Skeletal muscle satellite cell (primary cell): Measurements from ENCODE around the gene TPM1.

Experiments
- H3K27me3 ChIP-seq: 2 replicates; pipeline ENCODE4 v1.7.0; 2013; ENCODE audit warnings: low read length; ENCODE audit not compliant: control insufficient read depth, insufficient read depth
- H3K36me3 ChIP-seq: 2 replicates; pipeline ENCODE4 v1.7.0; 2013; ENCODE audit warnings: mild to moderate bottlenecking, control low read depth, low read length; ENCODE audit not compliant: insufficient read depth
- H3K4me1 ChIP-seq: 2 replicates; pipeline ENCODE4 v1.7.0; 2013; ENCODE audit warnings: low read length; ENCODE audit not compliant: control insufficient read depth, insufficient read depth
- H3K4me2 ChIP-seq: 2 replicates; pipeline ENCODE4 v1.7.0; 2013; ENCODE audit warnings: mild to moderate bottlenecking, low read length
- H3K4me3 ChIP-seq: 2 replicates; pipeline ENCODE4 v1.7.0; 2013; ENCODE audit warnings: low read length
- H3K9ac ChIP-seq: 2 replicates; pipeline ENCODE4 v1.7.0; 2013; ENCODE audit warnings: mild to moderate bottlenecking, low read depth, low read length, moderate library complexity
- H3K9me3 ChIP-seq: replicated peaks from 2 replicates; pipeline ENCODE4 v1.7.0; 2013; ENCODE audit warnings: mild to moderate bottlenecking, control low read depth, low read length

Gene TPM1

DNA sequence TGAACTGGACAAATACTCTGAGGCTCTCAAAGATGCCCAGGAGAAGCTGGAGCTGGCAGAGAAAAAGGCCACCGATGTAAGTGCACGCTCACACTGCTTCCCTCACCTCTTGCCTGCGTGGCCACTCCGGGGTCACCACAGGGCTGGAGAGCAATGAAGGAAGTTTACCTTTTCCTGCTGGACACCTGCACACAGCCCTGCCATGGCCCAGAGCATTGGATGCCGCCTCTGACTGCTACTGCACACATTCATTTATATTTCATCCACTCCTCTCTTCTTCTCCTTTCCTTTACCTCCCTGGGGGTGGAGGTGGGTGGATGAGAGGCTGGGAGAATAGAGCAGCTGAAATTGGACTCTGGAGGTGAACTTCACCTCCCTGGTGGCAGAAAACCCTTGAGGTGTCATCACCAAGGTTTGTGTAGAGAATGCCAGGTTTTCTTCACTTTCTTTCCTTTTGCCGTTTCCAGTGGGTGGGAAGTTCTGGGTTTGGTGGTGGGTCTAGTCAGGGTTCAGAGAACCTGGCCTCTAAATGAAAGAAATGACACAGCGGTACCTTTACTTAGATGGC, 1.6 kb downstream of the TPM1 start:
- Histone ChIP-seq H3K4me3 (peak overlapping the region; percentile 92), H3K9me3 (no peaks in the 10 kb centered on the region), H3K4me1 (peaks cover 30% of the 10 kb centered on the region)

DNA sequence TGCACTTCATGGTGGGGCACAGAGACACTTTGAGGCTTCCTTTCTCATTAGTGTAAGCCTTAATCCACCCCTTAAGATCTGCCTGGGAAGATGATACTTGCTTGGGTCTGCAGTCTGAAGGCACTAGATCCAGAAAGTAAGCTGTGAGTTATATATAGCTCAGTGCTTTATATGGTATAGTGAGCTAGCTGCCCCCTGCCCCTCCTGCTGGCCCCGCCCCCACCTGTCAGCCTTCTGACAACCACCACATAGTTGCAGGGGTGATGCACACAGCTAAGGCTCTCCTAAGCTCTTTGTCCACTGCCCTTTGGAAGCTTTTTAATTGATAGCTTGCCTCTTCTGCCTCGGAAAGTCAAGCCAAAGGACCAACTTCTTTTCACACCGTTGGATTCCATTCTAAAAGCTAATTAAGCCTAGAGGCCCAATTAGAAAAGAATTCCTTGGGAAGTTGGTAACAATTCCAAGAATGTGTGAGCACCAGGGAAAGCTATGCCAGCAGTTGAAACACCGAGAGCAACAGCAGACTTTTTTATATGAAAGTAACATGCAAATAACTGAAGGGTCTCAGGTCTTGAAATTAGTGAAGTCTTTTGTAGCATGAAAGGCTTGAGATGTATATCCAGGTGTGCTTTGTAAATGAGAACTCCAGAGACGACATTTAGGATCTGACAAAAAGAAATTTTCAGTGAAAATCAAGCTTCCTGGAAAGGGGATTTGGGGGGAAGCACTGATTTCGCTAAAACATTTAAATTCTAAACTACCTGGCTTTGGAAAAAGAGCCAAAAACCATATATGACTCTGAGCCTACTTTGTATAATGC, 2.3 kb downstream of the TPM1 start:
- no peaks in the 10 kb centered on the region for H3K9me3 ChIP-seq
- peak overlapping the region; percentile 95 for H3K4me2 ChIP-seq
- H3K36me3 ChIP-seq: peaks cover 45% of the 10 kb centered on the region
- peak overlapping the region; percentile 98 for H3K9ac ChIP-seq
- peaks cover 37% of the 10 kb centered on the region for H3K4me1 ChIP-seq
- no peaks in the 10 kb centered on the region for H3K27me3 ChIP-seq
- peak overlapping the region; percentile 92 for H3K4me3 ChIP-seq

More for the DNA sequence above, 1.6 kb downstream of the TPM1 start:
- Histone ChIP-seq H3K4me2 (peak overlapping the region; percentile 95), H3K27me3 (no peaks in the 10 kb centered on the region), H3K36me3 (peaks cover 42% of the 10 kb centered on the region), H3K9ac (peak overlapping the region; percentile 98)

DNA sequence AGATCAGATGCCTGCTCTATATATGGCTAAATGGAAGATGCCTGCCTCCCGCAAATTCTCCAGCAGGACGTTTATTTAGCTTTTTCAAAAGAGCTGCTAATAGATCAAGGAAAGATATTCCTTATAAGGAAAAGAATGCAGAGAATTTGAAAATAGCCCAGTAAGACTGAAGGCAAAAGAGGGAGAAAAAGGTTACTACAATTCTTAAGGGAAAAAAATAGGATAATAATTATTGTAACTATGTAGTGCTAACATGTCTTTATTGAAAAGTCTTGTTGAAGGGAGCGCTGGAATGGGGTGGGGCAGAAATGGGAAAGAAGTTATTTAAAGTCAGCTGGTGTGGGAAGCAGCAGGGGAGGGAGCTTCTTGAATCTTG, 2.9 kb downstream of the TPM1 start:
- Histone ChIP-seq H3K4me3 (peak overlapping the region; percentile 92), H3K4me1 (peaks cover 43% of the 10 kb centered on the region), H3K36me3 (peaks cover 50% of the 10 kb centered on the region)

DNA sequence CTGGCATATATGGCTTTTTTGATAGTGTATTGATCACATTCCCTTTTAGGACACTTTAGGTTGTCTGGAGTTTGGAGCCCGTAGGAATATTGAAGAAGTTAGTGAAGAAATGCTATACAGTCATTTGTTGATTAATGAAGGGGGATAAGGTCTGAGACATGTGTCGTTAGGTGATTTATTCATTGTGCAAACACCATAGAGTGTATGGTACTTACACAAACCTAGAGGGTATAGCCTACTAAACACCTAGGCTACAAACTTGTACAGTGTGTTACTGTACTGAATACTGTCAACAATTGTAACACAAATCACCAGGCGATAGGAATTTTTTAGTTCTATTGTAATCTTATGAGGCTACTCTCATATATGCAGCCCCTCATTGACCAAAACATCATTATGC, 3.3 kb downstream of the TPM1 start:
- no peaks in the 10 kb centered on the region for H3K27me3 ChIP-seq
- H3K4me2 ChIP-seq: peak overlapping the region; percentile 95
- peaks cover 48% of the 10 kb centered on the region for H3K4me1 ChIP-seq
- peaks cover 50% of the 10 kb centered on the region for H3K36me3 ChIP-seq
- peak overlapping the region; percentile 98 for H3K9ac ChIP-seq
- no peaks in the 10 kb centered on the region for H3K9me3 ChIP-seq
- peak overlapping the region; percentile 92 for H3K4me3 ChIP-seq

More for the DNA sequence above, 2.9 kb downstream of the TPM1 start:
- Histone ChIP-seq H3K4me2 (peak overlapping the region; percentile 95), H3K9ac (peak overlapping the region; percentile 98), H3K27me3 (no peaks in the 10 kb centered on the region), H3K9me3 (no peaks in the 10 kb centered on the region)

DNA sequence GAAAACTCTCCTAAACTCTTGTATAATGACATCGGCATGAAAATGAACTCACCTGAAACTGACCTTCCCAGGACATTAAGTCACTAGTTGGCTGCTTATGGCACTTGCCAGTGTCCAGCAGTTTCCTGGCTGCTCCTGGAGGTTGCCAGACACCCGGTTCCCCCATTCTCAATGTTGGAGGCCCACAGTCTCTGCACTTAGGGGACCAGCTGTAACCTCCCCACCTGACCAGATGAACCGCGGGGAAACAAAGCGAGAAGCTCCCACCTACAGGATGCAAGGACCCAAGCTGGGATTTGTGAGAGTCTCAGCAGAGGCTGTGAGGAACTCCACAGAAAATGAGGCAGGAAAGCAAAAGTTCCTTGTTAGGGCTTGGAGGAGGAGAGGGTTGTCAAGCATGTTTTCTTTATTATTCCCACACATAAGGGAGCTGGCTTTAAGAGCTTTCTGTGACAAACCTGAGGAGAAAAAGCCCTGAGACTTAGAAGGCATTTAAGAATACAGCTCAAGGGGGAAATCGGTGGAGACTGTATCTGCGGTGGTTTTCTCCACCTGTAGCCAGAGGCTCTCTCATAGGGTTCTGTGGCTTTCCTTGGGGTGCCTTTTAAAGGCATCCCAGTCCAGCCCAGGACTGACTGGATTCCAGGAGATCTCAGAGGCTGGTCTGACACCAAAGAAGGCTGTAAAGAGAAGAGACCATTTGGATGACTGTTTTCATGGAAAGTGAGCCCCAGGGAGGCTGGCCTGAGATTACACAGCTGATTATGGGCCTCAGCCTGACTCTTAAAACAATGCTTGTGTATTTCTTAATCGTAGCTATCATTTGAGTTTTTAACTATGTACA, 4.6 kb downstream of the TPM1 start:
- Histone ChIP-seq H3K4me2 (peak overlapping the region; percentile 95), H3K27me3 (no peaks in the 10 kb centered on the region), H3K36me3 (peaks cover 62% of the 10 kb centered on the region), H3K4me3 (peak overlapping the region; percentile 92), H3K4me1 (peaks cover 55% of the 10 kb centered on the region), H3K9me3 (no peaks in the 10 kb centered on the region), H3K9ac (peak overlapping the region; percentile 98)

DNA sequence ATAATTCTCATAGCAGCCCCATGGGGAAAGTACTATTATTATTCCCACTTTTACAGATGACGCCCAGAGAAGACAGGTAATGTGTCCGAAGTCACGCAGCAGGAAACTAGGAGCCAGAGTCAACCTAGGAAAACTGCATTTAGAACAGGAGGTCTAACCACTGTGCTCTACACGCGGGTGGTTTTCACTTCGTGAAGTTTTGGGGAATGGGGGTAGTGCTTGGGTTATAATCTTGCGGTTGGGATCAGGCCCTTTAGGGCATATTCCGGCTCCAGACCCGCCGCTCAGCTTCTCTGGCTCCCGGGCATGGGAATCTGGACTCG, 5.2 kb downstream of the TPM1 start:
- H3K4me2 ChIP-seq: peak overlapping the region; percentile 95
- H3K4me1 ChIP-seq: peaks cover 61% of the 10 kb centered on the region
- H3K4me3 ChIP-seq: peak overlapping the region; percentile 92
- no peaks in the 10 kb centered on the region for H3K9me3 ChIP-seq
- peaks cover 62% of the 10 kb centered on the region for H3K36me3 ChIP-seq
- H3K9ac ChIP-seq: peak overlapping the region; percentile 98
- no peaks in the 10 kb centered on the region for H3K27me3 ChIP-seq

DNA sequence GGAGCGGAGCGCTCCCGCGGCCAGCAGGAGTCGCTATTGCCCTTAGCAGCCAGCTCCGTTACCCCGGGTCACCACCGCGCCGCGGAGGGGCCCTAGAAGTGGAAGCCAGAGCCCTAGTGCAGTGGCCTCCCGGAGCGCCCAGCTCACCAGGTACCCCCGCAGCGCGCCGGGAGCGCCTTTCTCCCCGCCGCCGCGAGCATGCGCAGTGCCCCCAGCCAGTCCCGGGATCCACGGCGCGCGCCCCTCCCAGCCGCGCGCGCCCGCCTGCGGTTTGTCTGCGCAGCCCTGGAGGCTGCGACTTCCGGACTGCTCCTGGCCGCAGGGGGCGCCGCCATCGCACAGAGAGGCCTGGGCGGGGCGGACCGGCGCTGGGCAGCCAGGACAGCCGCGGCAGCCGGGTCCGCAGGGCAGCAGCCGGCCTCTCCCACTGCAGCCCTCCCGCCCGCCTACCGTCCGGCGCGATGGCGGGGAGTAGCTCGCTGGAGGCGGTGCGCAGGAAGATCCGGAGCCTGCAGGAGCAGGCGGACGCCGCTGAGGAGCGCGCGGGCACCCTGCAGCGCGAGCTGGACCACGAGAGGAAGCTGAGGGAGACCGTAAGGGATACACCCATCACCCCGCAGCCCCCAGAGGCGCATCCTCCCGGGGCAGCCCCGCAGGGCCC, 5.7 kb downstream of the TPM1 start:
- Histone ChIP-seq H3K9me3 (no peaks in the 10 kb centered on the region), H3K9ac (peak overlapping the region; percentile 98), H3K27me3 (no peaks in the 10 kb centered on the region), H3K4me2 (peak overlapping the region; percentile 95), H3K4me3 (peak overlapping the region; percentile 92), H3K4me1 (peaks cover 65% of the 10 kb centered on the region), H3K36me3 (peaks cover 67% of the 10 kb centered on the region)

DNA sequence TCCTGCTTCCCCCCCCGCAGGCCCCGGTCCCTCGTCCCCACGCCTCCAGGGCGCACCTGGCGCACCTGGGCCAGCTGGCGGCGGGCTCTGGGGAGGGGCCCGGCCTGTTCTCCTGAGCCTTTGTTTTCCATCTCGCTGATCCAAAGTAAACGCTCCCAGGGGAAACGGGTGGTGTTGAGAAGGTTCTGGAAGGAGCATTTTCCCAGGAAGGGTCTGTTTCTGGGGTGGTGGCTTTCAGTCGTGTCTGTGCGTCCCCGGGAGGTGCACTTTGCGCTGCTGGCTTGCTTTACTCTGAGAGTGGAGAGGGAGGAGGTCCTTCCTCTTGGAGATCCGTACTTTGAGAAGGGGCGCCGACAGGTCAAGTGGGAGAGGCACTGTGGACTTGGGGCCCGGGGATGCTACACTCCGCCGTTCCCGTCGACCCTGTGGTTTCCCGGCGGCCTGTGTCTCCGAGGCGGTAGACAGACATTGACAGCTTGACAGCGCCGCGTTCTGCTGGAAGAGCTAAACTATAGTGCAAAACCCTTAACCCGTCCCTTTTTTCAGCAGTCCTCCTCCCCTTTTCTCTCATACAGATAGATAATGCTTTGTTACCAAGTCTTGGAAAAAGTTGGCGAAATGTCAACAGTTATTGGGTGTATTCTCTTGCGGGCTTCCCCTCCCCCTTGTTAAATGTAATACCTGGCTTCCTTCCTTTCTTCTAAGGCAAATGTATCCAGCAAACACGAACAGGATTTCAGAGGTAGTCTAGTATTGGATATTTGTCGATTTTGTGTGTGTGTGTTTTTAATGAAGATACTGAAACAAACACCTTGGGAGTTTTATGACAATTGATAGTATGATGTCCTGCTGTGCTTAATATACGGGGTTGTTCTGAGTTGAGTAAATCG, 6.5 kb downstream of the TPM1 start:
- Histone ChIP-seq H3K4me1 (peaks cover 71% of the 10 kb centered on the region), H3K27me3 (no peaks in the 10 kb centered on the region), H3K4me3 (peak overlapping the region; percentile 92), H3K4me2 (peak overlapping the region; percentile 95), H3K9ac (peak overlapping the region; percentile 98), H3K9me3 (no peaks in the 10 kb centered on the region), H3K36me3 (peaks cover 65% of the 10 kb centered on the region)

DNA sequence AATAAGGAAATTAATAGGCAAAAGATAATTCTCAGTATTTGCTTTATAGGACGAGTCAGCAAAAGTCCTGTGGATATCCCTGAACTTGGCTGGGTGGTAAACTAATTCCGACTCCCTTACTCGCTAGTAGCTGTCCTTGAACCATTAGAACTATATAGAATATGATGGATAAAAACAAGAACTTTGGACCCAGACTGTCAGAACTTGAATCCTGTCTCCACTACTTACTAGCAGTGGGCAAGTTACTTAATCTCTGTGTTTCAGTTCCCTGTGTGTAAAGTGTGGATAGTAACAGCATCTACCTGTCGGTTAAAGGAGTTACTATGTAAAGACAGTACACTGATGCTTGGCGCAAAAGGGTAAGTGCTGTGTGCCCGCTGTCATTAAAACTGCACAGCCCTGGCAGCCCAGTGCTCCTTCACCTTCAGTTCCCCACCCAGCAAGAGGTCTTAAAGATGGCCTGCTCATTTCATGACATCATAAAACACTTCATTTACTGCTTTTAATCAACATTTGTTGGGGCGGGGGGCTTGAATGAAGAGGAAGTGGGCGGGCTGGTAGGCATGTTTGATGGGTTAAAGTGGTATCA, 7.3 kb downstream of the TPM1 start:
- peak overlapping the region; percentile 98 for H3K9ac ChIP-seq
- H3K4me2 ChIP-seq: peak overlapping the region; percentile 95
- no peaks in the 10 kb centered on the region for H3K27me3 ChIP-seq
- H3K4me3 ChIP-seq: peak overlapping the region; percentile 92
- H3K4me1 ChIP-seq: peaks cover 79% of the 10 kb centered on the region
- H3K36me3 ChIP-seq: peaks cover 62% of the 10 kb centered on the region
- no peaks in the 10 kb centered on the region for H3K9me3 ChIP-seq

DNA sequence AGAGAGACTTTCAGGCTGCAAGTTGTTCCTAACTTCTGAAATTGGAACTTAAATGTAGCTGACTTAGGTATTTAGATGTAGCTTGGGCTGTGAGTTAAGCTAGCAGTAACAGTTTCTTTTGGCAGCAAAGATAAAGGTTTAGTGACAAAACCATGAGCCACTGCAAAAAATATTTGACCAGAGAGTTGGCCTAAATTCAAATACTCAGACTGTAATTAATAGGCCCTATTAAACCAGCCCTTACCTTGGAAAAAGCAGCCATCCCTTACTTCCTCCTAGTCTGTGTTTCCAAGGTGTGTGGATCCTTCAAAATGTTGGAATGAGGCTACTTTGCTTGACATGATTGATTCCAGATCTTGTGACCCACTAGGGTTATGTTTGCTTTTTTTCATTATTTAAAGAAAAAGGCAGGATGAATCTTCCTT, 8.2 kb downstream of the TPM1 start:
- H3K4me3 ChIP-seq: peak overlapping the region; percentile 92
- H3K4me1 ChIP-seq: peaks cover 88% of the 10 kb centered on the region
- peak overlapping the region; percentile 95 for H3K4me2 ChIP-seq

More for the DNA sequence above, 8.2 kb downstream of the TPM1 start:
- no peaks in the 10 kb centered on the region for H3K9me3 ChIP-seq
- H3K27me3 ChIP-seq: no peaks in the 10 kb centered on the region
- H3K9ac ChIP-seq: peak overlapping the region; percentile 98
- H3K36me3 ChIP-seq: peaks cover 62% of the 10 kb centered on the region
